PC-3 (cell line): Measurements from ENCODE around the gene TPRN. TPM values are rescaled to one million over a fixed set of nuclear protein-coding genes. Genes with fewer than 3 reads are reported as not detected.

Source experiments
- ATAC-seq: fragments of 200-7000 bp; cut with Tn5 transposase; 2 replicates; pipeline ENCODE4 v1.9.1; 2020; ENCODE audit warnings: mild to moderate bottlenecking, moderate library complexity
- BruUV-seq: library from RNA; stranded (reverse); fragments of 400-500 nt; replicated peaks from 2 replicates; lab custom pipeline; 2021; lab: Mats Ljungman, UMichigan
- CTCF ChIA-PET: fragments of 300-600 bp; sonication (Branson Sonifier 250); formaldehyde crosslinking; loops from one replicate; lab custom pipeline; 2022; ENCODE audit warnings: antibody characterized with exemption; lab: Charles Lee
- POLR2A ChIA-PET: fragments of 300-600 bp; sonication (Branson Sonifier 250); formaldehyde crosslinking; loops from one replicate; lab custom pipeline; 2022; ENCODE audit warnings: antibody characterized with exemption; ENCODE audit not compliant: unreplicated experiment; lab: Charles Lee
- DNase-seq: peaks from one replicate; pipeline ENCODE4 v3.0.0-alpha.2; 2015
- H2AFZ ChIP-seq: fragments of 300-600 bp; sonication (generic); 2 replicates; pipeline ENCODE4 v1.6.0; 2016; ENCODE audit warnings: antibody characterized with exemption, low read length
- H3F3A ChIP-seq: fragments of 300-600 bp; sonication (generic); one replicate; pipeline ENCODE4 v1.6.0; 2017; ENCODE audit warnings: antibody characterized with exemption, low read length, control low read depth, mild to moderate bottlenecking; ENCODE audit not compliant: unreplicated experiment
- H3K27ac ChIP-seq: fragments of 300-600 bp; sonication (generic); 2 replicates; pipeline ENCODE4 v1.5.1; 2016; ENCODE audit warnings: mild to moderate bottlenecking, low read length
- H3K27me3 ChIP-seq: fragments of 300-600 bp; sonication (generic); 2 replicates; pipeline ENCODE4 v1.6.1; 2016; ENCODE audit warnings: low read length, mixed read lengths
- H3K36me3 ChIP-seq: fragments of 300-600 bp; sonication (generic); 2 replicates; pipeline ENCODE4 v1.6.1; 2016; ENCODE audit warnings: low read depth, mixed run types, low read length, mixed read lengths
- H3K4me1 ChIP-seq: fragments of 300-600 bp; sonication (generic); 2 replicates; pipeline ENCODE4 v1.5.1; 2016; ENCODE audit warnings: low read length; ENCODE audit not compliant: insufficient read depth
- H3K4me2 ChIP-seq: fragments of 300-600 bp; sonication (generic); 2 replicates; pipeline ENCODE4 v1.6.0; 2016; ENCODE audit warnings: low read length
- H3K4me3 ChIP-seq: fragments of 300-600 bp; sonication (generic); 2 replicates; pipeline ENCODE4 v1.5.1; 2016; ENCODE audit warnings: mild to moderate bottlenecking, low read length, mixed read lengths
- H3K79me2 ChIP-seq: fragments of 300-600 bp; sonication (generic); 2 replicates; pipeline ENCODE4 v1.6.1; 2017; ENCODE audit warnings: low read length, mixed read lengths
- H3K9ac ChIP-seq: fragments of 300-600 bp; sonication (generic); 2 replicates; pipeline ENCODE4 v1.6.0; 2016; ENCODE audit warnings: mild to moderate bottlenecking, low read length
- H3K9me2 ChIP-seq: fragments of 300-600 bp; sonication (generic); replicated peaks from 2 replicates; pipeline ENCODE4 v1.6.1; 2016; ENCODE audit warnings: mixed run types, low read length, mixed read lengths
- H3K9me3 ChIP-seq: fragments of 300-600 bp; sonication (generic); 2 replicates; pipeline ENCODE4 v1.6.1; 2016; ENCODE audit warnings: low read length, mixed read lengths
- H4K20me1 ChIP-seq: fragments of 300-600 bp; sonication (generic); 2 replicates; pipeline ENCODE4 v1.6.1; 2016; ENCODE audit warnings: low read length, mixed read lengths
- EZH2 ChIP-seq: fragments of 300-600 bp; sonication (generic); IDR thresholded peaks from one replicate; pipeline ENCODE4 v1.6.1; 2017; ENCODE audit warnings: antibody characterized with exemption, mild to moderate bottlenecking, low read length; ENCODE audit not compliant: unreplicated experiment
- EZH2phosphoT487 ChIP-seq: fragments of 300-600 bp; sonication (generic); IDR thresholded peaks from 2 replicates; pipeline ENCODE4 v1.6.1; 2018; ENCODE audit warnings: mild to moderate bottlenecking, antibody characterized with exemption, low read length, borderline replicate concordance
- intact Hi-C: fragments of 100-400 bp; cut with micrococcal nuclease; formaldehyde crosslinking; loops from 2 replicates; pipeline ENCODE4 v1.9.0; 2023
- total RNA-seq: library from RNA; depleted of rRNA; stranded (reverse); fragments of >200 nt; gene quantifications from 2 replicates; pipeline ENCODE4 v1.2.3, GENCODE V29; 2014
- TF ChIP-seq, protein P1 (sequence below): fragments of 300-600 bp; sonication (generic); conservative IDR thresholded peaks from 2 replicates; pipeline ENCODE4 v1.5.1; 2017; ENCODE audit warnings: antibody characterized with exemption, low read depth, mild to moderate bottlenecking, low read length

The TPRN gene
- total RNA-seq, 1 experiment from 2014 or later, result 11.3 TPM

GRCh38 chr9:137166380-137167229 is 33.9 kb downstream of the TPRN start:
- BruUV-seq, result no TSS peak
- H3K9me2 ChIP-seq, result no peaks in the 10 kb centered on the region
- H3K4me2 ChIP-seq, result no peak overlapping the region
- H3K27ac ChIP-seq, result no peak overlapping the region
- DNase-seq (no peak), ATAC-seq (no peak)
- H3K9ac ChIP-seq, result no peak overlapping the region
- ChIA-PET POLR2A (no interaction called here), CTCF (no interaction called here)
- H3K36me3 ChIP-seq, result no peaks in the 10 kb centered on the region
- no peak overlapping the region for H3K4me3 ChIP-seq
- no peak overlapping the region for H2AFZ ChIP-seq
- H3K27me3 ChIP-seq, result peaks cover 12% of the 10 kb centered on the region
- H3F3A ChIP-seq, result no peaks in the 10 kb centered on the region
- no peak for TF ChIP-seq EZH2
- TF ChIP-seq, protein P1, sequence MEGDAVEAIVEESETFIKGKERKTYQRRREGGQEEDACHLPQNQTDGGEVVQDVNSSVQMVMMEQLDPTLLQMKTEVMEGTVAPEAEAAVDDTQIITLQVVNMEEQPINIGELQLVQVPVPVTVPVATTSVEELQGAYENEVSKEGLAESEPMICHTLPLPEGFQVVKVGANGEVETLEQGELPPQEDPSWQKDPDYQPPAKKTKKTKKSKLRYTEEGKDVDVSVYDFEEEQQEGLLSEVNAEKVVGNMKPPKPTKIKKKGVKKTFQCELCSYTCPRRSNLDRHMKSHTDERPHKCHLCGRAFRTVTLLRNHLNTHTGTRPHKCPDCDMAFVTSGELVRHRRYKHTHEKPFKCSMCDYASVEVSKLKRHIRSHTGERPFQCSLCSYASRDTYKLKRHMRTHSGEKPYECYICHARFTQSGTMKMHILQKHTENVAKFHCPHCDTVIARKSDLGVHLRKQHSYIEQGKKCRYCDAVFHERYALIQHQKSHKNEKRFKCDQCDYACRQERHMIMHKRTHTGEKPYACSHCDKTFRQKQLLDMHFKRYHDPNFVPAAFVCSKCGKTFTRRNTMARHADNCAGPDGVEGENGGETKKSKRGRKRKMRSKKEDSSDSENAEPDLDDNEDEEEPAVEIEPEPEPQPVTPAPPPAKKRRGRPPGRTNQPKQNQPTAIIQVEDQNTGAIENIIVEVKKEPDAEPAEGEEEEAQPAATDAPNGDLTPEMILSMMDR, result no peak
- TF ChIP-seq EZH2phosphoT487, result no peak
- H3K4me1 ChIP-seq, result no peaks in the 10 kb centered on the region
- intact Hi-C loops, result no loop called here
- H3K79me2 ChIP-seq, result no peaks in the 10 kb centered on the region
- H3K9me3 ChIP-seq, result no peaks in the 10 kb centered on the region
- H4K20me1 ChIP-seq, result no peaks in the 10 kb centered on the region

DNA sequence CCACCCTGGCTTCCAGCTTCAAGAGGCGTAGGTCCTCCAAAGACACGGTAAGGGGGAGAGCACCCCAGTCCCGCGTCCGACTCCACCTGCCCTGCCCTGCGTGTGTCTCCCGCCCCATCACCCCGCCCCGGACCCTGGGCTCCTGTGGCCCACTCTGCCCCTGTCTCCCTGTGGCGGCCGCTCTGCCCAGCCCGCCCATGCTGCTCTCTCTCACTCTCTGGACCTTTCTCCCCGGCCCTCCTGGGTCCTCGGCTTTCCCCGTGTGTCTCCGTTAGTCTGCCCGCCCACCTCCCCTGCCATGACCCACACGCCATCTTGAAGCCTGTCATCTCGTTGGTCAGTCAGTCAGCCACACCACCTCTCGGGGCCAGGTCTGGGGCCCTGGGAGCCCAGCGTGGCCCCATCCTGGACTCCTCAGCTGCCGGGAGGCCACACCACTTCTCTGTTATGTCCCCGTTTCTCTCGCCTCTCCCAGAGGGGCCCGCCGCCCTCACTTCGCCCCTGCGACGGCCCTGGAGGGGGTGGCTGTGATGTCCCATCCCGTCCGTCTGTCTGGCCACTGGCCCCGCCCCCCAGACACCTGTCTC is 35.2 kb downstream of the TPRN start:
- Histone ChIP-seq H3K27ac (no peak overlapping the region), H3K4me3 (no peak overlapping the region), H3K36me3 (no peaks in the 10 kb centered on the region), H3F3A (no peaks in the 10 kb centered on the region), H3K9ac (no peak overlapping the region), H3K9me2 (no peaks in the 10 kb centered on the region), H3K79me2 (no peaks in the 10 kb centered on the region), H3K9me3 (no peaks in the 10 kb centered on the region), H4K20me1 (no peaks in the 10 kb centered on the region), H3K4me2 (no peak overlapping the region), H3K4me1 (no peaks in the 10 kb centered on the region), H3K27me3 (peaks cover 12% of the 10 kb centered on the region), H2AFZ (no peak overlapping the region)
- TF ChIP-seq EZH2phosphoT487 (no peak), EZH2 (no peak)
- TF ChIP-seq, protein P1, result no peak
- ChIA-PET CTCF (no interaction called here), POLR2A (no interaction called here)
- intact Hi-C loops, result no loop called here
- no peak for ATAC-seq
- DNase-seq, result no peak
- no TSS peak for BruUV-seq
